ENCODE data around the gene SLIT3.

DNA sequence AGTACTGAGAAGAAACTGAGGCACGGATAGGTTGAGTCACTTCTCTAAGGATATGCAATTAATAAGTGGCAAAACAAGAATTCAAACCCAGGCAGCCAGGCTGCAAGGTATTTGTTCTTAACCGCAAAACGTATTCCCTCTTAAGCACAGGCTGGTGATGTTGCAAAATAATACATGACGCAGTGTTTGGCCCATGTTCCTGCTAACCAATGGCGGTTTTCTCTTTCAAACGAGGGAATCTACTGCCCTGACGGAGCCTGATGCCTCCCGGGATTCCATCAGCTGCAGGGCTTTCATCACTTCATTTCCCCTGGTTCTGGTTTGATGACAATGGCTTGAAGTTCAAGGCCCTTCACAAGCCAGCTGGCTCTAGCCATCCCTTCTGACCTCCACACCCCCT, 154.8 kb downstream of the SLIT3 start:
- TF ChIP-seq, protein P1, sequence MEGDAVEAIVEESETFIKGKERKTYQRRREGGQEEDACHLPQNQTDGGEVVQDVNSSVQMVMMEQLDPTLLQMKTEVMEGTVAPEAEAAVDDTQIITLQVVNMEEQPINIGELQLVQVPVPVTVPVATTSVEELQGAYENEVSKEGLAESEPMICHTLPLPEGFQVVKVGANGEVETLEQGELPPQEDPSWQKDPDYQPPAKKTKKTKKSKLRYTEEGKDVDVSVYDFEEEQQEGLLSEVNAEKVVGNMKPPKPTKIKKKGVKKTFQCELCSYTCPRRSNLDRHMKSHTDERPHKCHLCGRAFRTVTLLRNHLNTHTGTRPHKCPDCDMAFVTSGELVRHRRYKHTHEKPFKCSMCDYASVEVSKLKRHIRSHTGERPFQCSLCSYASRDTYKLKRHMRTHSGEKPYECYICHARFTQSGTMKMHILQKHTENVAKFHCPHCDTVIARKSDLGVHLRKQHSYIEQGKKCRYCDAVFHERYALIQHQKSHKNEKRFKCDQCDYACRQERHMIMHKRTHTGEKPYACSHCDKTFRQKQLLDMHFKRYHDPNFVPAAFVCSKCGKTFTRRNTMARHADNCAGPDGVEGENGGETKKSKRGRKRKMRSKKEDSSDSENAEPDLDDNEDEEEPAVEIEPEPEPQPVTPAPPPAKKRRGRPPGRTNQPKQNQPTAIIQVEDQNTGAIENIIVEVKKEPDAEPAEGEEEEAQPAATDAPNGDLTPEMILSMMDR (conservative IDR thresholded peaks at IDR 0.05; ENCODE audit: low read length): no peak
- no peak for TF ChIP-seq EZH2phosphoT487 (IDR thresholded peaks at IDR 0.05; ENCODE audit: borderline replicate concordance)

Data from Loucy (cell line).